ENCODE data around the gene LRRC74B.
A peak's percentile ranks its signal among the peaks of the same experiment; 100 is the strongest.
"Not testable (repeated sequence)": the region's sequence is repeated elsewhere in the genome, so short reads cannot be mapped to it uniquely, and the experiment has no call there.

Gene LRRC74B

GRCh38 chr22:21045585-21046294 is at the start of gene LRRC74B:
Gene LRRC74B (plus strand): TSS chr22:21045946. CDS start chr22:21045987, 41 bp downstream.
- FAIRE-seq, result peak; percentile 70

GRCh38 chr22:20996031-20996410 is 49.7 kb upstream of the LRRC74B start:
- FAIRE-seq, result no peak

GRCh38 chr22:20996598-20997535 is 48.9 kb upstream of the LRRC74B start:
- FAIRE-seq, result no peak

GRCh38 chr22:20997536-20998257 is 48.0 kb upstream of the LRRC74B start:
- FAIRE-seq, result no peak

- FAIRE-seq, result no peak
These were observed 47.1 kb upstream of the LRRC74B start for GRCh38 chr22:20998411-20999336.

GRCh38 chr22:20999350-21000206 is 46.2 kb upstream of the LRRC74B start:
- FAIRE-seq, result no peak

GRCh38 chr22:21000207-21000986 is 45.3 kb upstream of the LRRC74B start:
- FAIRE-seq, result no peak

- FAIRE-seq, result no peak
These were observed 44.7 kb upstream of the LRRC74B start for GRCh38 chr22:21000987-21001600.

- peak; percentile 81 for FAIRE-seq
These were observed 44.0 kb upstream of the LRRC74B start, which contains the start of gene THAP7 for GRCh38 chr22:21001601-21002325. Gene THAP7 (minus strand): TSS chr22:21002118. CDS start chr22:21001911, 207 bp downstream.

GRCh38 chr22:21003782-21004181 is 42.0 kb upstream of the LRRC74B start:
- no peak for FAIRE-seq

- not testable (repeated sequence) for FAIRE-seq
These were observed 36.5 kb upstream of the LRRC74B start for GRCh38 chr22:21009208-21009607.

- FAIRE-seq, result no peak
These were observed 35.9 kb upstream of the LRRC74B start for GRCh38 chr22:21009638-21010425.

GRCh38 chr22:21010426-21011113 is 35.2 kb upstream of the LRRC74B start:
- FAIRE-seq, result no peak

GRCh38 chr22:21012446-21013407 is 33.0 kb upstream of the LRRC74B start:
- FAIRE-seq, result no peak

- FAIRE-seq, result no peak
These were observed 32.0 kb upstream of the LRRC74B start for GRCh38 chr22:21013657-21014201.
